GM19240 (cell line): ENCODE results near the gene NDNF.

Experiments used
- DNase-seq: peaks from one replicate; pipeline ENCODE4 v3.0.0; 2011; ENCODE audit warnings: low spot score; ENCODE audit not compliant: insufficient read length

NDNF gene

DNA sequence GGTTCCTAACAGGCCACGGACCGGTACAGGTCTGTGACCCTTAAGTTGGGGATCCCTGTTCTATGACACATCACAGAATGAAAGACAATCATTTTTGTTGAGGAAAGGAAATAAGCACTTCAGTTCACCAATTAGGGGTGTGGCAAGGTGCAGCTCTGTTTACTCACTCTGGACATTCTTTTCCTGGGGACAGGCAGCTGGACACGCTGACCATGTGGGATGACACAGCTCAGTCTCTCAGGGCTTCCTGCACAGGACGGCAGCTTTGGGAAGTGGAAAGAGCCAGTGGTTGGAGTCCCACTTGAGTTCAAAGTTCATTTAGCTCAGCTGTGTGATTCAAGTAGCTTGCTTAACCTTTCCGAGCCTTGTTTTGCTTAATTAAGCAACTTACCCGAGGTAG, 55.7 kb downstream of the NDNF start:
- no peak for DNase-seq

GRCh38 chr4:121015421-121015820, 56.9 kb downstream of the NDNF start:
- no peak for DNase-seq

- DNase-seq, result no peak
Measured at GRCh38 chr4:121014544-121014943, 57.8 kb downstream of the NDNF start.

GRCh38 chr4:121011780-121012340, 60.5 kb downstream of the NDNF start:
- no peak for DNase-seq

DNA sequence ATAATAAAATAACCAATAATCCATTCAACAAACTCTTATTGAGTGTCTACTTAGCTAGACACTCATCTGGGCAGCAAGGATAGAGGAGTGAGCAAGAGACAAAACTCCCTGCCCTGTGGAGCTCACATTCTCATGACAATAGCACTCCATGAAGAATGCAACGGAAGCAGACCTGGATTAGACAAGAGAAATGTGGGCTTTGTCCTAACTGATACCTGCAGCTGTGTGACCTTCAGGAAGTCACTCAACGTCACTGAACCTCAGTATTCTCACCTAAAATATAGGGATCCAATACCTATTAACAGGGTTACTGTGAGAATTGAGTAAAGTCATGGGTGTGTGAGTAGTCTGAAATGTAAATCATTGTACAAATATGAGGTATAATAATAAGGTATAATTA, 61.2 kb downstream of the NDNF start:
- no peak for DNase-seq

DNA sequence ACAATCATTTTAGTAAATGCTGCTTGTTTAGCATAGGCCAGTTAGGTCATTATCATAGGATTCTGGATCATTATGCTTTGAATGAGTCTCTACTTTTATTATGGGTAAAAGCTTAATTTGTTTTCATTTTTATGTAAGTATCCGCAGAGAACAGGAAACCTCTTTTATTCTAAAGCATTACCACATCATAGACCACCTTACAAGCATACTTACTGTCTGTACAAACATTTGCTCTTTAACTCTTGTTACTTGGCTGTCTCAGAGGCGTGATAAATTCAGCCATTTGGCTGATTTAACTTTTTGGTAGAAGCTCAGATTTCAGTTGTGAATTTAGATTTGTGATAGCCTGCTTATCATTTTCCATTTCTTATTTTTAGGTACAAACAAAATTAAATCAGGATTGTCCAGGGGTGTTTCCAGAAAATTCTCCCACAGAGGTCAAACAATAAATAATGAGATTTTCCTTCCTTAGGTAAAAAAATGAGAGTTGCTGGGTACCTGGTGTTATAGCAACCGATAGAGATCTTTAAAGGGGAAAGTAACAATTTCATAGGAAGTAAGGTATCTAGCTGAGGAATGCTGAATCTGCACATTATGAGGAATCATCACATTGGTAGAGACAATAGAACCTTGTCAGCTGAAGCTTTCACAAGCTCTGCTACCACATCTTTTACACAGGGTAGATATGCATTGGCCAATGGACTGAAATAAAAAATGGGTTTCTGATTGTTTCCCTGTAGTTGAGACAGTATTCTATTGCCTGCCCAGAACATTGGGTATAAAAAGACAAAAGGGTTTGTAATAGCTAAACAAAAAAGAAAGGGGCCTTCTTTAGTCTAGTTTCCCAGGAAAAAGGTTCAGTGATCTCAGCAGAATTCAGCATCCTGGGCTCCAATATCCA, 62.5 kb downstream of the NDNF start:
- no peak for DNase-seq

GRCh38 chr4:121007660-121008059, 64.7 kb downstream of the NDNF start:
- DNase-seq, result no peak

- DNase-seq, result no peak
Measured at GRCh38 chr4:121003863-121004262, 68.5 kb downstream of the NDNF start.

GRCh38 chr4:120995266-120996010, 76.9 kb downstream of the NDNF start:
- no peak for DNase-seq

- DNase-seq, result no peak
Measured at GRCh38 chr4:120994521-120994920, 77.8 kb downstream of the NDNF start.

GRCh38 chr4:120991885-120992284, 80.5 kb downstream of the NDNF start:
- no peak for DNase-seq

GRCh38 chr4:120990246-120990645, 82.1 kb downstream of the NDNF start:
- no peak for DNase-seq
